RWPE2 (cell line): ENCODE data around the gene EDAR.

Source experiments
- ATAC-seq: fragments of 200-7000 bp; cut with Tn5 transposase; 3 replicates; pipeline ENCODE4 v1.9.1; 2021; ENCODE audit warnings: low read depth
- DNase-seq: peaks from one replicate; pipeline ENCODE4 v3.0.0-alpha.2; 2020; ENCODE audit warnings: low spot score
- H3K27ac ChIP-seq: fragments of 450-650 bp; 2 replicates; pipeline ENCODE4 v1.5.1; 2017; ENCODE audit warnings: mild to moderate bottlenecking; ENCODE audit not compliant: poor library complexity, severe bottlenecking
- H3K27me3 ChIP-seq: fragments of 250-450 bp; sonication (Bioruptor Pico); 2 replicates; pipeline ENCODE4 v1.5.1; 2021; ENCODE audit warnings: mild to moderate bottlenecking, moderate library complexity; ENCODE audit not compliant: insufficient read depth, poor library complexity, severe bottlenecking
- H3K36me3 ChIP-seq: fragments of 250-450 bp; sonication (Bioruptor Pico); 2 replicates; pipeline ENCODE4 v1.5.1; 2020; ENCODE audit warnings: low read depth, mild to moderate bottlenecking, moderate library complexity
- H3K4me1 ChIP-seq: fragments of 250-450 bp; sonication (Bioruptor Pico); 2 replicates; pipeline ENCODE4 v1.5.1; 2021; ENCODE audit warnings: mild to moderate bottlenecking, moderate library complexity; ENCODE audit not compliant: insufficient read depth, poor library complexity, severe bottlenecking
- H3K4me3 ChIP-seq: fragments of 250-450 bp; sonication (Bioruptor Pico); 2 replicates; pipeline ENCODE4 v1.5.1; 2021; ENCODE audit warnings: mild to moderate bottlenecking, moderate library complexity; ENCODE audit not compliant: severe bottlenecking
- H3K9me3 ChIP-seq: fragments of 250-450 bp; sonication (Bioruptor Pico); 2 replicates; pipeline ENCODE4 v1.5.1; 2021; ENCODE audit warnings: mild to moderate bottlenecking, moderate library complexity; ENCODE audit not compliant: severe bottlenecking
- CTCF ChIP-seq: fragments of 450-650 bp; IDR thresholded peaks from one replicate; pipeline ENCODE4 v1.5.1; 2017; ENCODE audit warnings: mild to moderate bottlenecking, moderate library complexity; ENCODE audit not compliant: poor library complexity, severe bottlenecking

Gene EDAR

GRCh38 chr2:108965540-108966289 lies 23.3 kb downstream of the EDAR start:
- H3K4me1 ChIP-seq: peaks cover 3% of the 10 kb centered on the region

GRCh38 chr2:108963057-108963456 lies 26.0 kb downstream of the EDAR start:
- H3K27me3 ChIP-seq: no peaks in the 10 kb centered on the region
- no peak for ATAC-seq
- no peak for TF ChIP-seq CTCF

More at GRCh38 chr2:108965540-108966289, 23.3 kb downstream of the EDAR start:
- no peak overlapping the region for H3K4me3 ChIP-seq
- no peak for DNase-seq
- H3K36me3 ChIP-seq: no peaks in the 10 kb centered on the region
- no peaks in the 10 kb centered on the region for H3K27me3 ChIP-seq
- no peaks in the 10 kb centered on the region for H3K9me3 ChIP-seq
- ATAC-seq: no peak
- H3K27ac ChIP-seq: no peak overlapping the region
- no peak for TF ChIP-seq CTCF

GRCh38 chr2:108961796-108962195 lies 27.2 kb downstream of the EDAR start:
- Histone ChIP-seq H3K27me3 (no peaks in the 10 kb centered on the region), H3K9me3 (no peaks in the 10 kb centered on the region), H3K27ac (no peak overlapping the region), H3K4me1 (peaks cover 11% of the 10 kb centered on the region), H3K4me3 (no peak overlapping the region), H3K36me3 (no peaks in the 10 kb centered on the region)
- ATAC-seq (no peak), DNase-seq (no peak)
- TF ChIP-seq CTCF: no peak

More at GRCh38 chr2:108963057-108963456, 26.0 kb downstream of the EDAR start:
- H3K27ac ChIP-seq: no peak overlapping the region
- H3K4me3 ChIP-seq: no peak overlapping the region
- H3K36me3 ChIP-seq: no peaks in the 10 kb centered on the region
- no peaks in the 10 kb centered on the region for H3K4me1 ChIP-seq
- no peaks in the 10 kb centered on the region for H3K9me3 ChIP-seq
- DNase-seq: no peak

GRCh38 chr2:108960006-108960405 lies 29.0 kb downstream of the EDAR start:
- Histone ChIP-seq H3K4me1 (peaks cover 12% of the 10 kb centered on the region), H3K4me3 (no peak overlapping the region), H3K36me3 (no peaks in the 10 kb centered on the region), H3K27ac (no peak overlapping the region), H3K9me3 (no peaks in the 10 kb centered on the region), H3K27me3 (no peaks in the 10 kb centered on the region)
- DNase-seq: no peak
- ATAC-seq: 0 out of 3 replicates have a peak, but pooled peaks have one; percentile 29
- peak; percentile 16 for TF ChIP-seq CTCF

GRCh38 chr2:108959401-108959800 lies 29.6 kb downstream of the EDAR start:
- TF ChIP-seq CTCF: no peak
- no peaks in the 10 kb centered on the region for H3K9me3 ChIP-seq
- no peaks in the 10 kb centered on the region for H3K36me3 ChIP-seq
- H3K4me3 ChIP-seq: no peak overlapping the region
- no peak overlapping the region for H3K27ac ChIP-seq
- DNase-seq (no peak), ATAC-seq (peak; percentile 42; the same call in 1 of the 3 replicates)
- peaks cover 12% of the 10 kb centered on the region for H3K4me1 ChIP-seq
- H3K27me3 ChIP-seq: no peaks in the 10 kb centered on the region
